Measurements from ENCODE around the gene CS.
"Not testable (repeated sequence)": the region's sequence is repeated elsewhere in the genome, so short reads cannot be mapped to it uniquely, and the experiment has no call there.

The CS gene

DNA sequence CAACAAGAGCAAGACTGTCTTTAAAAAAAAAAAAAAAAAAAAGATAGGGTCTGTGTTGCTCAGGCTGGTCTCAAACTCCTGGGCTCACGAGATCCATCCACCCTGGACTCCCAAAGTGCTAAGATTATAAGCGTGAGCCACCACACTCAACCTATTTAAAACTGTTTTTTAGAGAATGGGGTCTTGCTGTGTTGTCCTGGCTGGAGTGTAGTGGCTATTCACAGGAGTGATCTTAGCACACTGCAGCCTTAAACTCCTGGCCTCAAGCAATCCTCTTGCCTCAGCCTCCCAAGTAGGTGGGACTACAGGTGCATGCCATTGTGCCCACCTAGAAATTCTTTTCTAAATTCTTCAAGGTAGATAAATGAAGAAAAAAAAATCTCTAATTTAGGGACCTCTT is 25.8 kb downstream of the CS start:
- DNase-seq = no peak

DNA sequence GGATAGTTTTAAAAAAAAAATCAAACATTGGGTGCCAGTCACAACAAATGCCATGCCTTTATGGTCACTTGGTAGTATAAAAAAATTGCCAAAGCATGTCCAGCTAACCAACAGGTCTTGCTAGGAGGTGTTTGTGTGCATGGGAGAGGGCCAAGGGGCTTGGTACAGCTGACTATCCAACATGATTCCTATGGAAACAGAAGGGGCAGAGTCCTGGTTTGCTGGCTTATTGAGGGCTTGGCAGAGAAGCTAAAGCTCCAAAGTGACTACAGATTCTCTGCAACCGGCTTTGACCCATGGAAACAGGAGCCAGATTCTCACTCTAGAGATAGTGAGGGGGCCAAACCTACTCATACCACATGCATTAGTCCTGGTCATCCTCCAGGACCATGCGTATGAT is 27.7 kb downstream of the CS start:
- not testable (repeated sequence) for DNase-seq

DNA sequence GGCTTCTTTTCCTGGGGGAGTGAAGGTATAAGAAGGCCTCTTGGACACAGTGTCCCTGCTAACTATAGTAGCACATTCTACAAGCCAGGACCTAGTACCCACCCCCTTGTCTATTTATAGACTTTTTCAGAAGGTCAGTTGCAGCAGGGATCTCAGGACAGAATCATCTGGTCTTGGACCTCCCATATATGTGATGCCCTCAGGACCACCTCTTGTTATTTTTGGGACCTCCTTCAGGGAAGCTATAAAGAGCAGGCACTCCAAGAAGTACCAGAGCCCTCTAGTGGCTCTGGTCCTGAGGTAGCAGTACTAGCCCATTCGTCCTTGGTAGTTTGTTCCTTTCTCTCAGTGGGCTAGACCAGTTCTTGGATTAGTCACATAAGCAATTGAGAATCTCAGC is 29.1 kb downstream of the CS start:
- DNase-seq = peak; percentile 27

DNA sequence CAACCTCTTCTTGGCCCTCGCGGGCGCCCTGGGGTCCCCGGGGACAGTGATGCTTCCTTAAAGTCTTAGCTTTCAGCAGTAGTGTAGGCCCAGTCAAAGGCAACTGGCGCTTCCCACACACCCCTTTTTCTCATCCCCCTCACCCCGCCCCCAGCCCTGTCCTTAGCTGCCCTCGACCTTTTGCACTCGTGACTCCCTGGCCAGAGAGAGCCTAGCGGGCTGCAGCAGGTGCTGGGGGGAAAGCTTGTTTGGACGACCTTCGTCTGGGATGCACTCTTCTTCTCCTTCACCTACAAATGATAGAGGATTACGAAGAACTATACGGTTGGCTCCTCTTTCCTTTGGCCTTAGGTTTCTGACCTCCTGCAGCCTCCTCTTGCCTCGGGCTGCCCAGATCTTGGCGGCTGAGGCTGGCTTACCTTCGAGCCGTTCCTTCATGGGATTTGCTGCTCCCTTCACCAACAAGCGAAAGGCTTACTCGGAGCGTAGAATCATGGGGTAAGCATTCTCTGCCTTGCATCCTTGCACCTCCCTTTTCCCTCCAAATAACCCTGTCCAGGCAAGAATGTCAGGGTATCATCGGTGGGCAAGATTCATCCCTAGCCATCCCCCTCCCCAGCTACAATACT is 32.6 kb downstream of the CS start:
- DNase-seq = peak; percentile 49

DNA sequence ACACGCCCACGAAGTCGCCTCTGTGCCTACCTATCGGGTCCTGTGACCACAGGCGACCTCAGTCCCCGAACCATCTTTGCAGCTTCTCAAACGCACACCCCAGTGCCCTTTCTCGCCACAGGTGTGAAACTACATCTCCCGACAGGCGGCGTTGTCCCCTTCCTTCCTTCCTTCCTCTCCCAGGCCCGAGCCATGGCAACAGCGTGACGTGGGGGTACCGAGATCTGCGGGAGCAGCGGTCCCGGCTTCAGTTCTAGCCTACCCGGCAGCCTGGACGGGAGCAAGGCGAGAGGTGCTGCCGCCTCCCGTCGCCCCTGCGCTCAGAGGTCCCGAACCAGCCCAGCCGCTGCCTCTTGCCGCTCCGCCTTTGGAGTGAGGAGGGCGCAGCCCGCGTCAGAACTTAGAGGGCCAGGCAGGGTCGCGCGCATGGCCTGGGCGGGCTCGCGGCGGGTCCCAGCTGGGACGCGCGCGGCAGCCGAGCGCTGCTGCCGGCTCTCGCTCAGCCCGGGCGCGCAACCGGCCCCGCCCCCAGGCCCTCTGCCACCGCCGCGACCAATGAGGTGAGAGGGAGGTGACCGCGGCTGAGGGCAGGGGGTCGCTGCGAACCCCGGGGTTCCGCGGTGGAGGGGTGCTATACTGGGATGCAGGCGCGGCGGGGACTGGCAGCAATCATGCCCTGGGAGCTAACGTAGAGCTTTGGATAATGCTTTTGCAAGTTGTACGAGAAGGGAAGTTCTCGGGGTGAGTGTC is 33.3 kb downstream of the CS start, which contains the start of gene COQ10A:
Gene COQ10A (plus strand): TSS at position 250 of the 750 bp plus-strand sequence. CDS start 177 bp downstream, at position 427.
- peak; percentile 95 for DNase-seq

DNA sequence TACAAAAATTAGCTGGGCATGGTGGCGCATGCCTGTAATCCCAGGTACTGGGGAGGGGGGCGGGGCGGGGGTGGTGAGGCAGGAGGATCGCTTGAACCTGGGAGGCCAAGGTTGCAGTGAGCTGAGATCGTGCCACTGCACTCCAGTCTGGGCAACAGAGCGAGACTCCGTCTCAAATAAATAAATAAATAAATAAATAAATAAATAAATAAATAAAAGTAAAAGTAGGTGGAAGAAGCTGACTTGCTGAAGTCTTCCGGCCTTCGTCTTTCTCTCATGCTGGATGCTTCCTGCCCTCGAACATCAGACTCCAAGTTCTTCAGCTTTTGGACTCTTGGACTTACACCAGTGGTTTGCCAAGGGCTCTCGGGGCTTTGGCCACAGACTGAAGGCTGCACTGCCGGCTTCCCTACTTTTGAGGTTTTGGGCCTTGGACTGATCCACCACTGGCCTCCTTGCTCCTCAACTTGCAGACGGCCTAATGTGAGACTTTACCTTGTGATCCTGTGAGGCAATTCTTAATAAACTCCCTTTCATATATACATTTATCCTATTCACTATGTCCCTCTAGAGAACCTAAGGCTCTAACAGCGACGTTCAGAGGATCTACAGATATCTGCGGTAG is 34.0 kb downstream of the CS start:
- DNase-seq = not testable (repeated sequence)

DNA sequence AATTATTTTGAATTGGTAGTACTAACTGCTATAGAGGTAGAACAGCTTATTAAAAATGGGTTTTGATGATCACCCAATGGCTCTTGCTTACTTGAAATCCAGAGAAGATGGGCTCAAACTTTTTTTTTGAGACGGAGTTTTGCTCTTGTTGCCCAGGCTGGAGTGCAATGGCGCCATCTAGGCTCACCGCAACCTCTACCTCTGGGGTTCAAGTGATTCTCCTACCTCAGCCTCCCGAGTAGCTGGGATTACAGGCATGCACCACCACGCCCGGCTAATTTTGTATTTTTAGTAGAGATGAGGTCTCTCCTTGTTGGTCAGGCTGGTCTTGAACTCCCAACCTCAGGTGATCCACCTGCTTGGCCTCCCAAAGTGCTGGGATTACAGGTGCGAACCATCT is 37.2 kb downstream of the CS start:
- DNase-seq = peak; percentile 18

DNA sequence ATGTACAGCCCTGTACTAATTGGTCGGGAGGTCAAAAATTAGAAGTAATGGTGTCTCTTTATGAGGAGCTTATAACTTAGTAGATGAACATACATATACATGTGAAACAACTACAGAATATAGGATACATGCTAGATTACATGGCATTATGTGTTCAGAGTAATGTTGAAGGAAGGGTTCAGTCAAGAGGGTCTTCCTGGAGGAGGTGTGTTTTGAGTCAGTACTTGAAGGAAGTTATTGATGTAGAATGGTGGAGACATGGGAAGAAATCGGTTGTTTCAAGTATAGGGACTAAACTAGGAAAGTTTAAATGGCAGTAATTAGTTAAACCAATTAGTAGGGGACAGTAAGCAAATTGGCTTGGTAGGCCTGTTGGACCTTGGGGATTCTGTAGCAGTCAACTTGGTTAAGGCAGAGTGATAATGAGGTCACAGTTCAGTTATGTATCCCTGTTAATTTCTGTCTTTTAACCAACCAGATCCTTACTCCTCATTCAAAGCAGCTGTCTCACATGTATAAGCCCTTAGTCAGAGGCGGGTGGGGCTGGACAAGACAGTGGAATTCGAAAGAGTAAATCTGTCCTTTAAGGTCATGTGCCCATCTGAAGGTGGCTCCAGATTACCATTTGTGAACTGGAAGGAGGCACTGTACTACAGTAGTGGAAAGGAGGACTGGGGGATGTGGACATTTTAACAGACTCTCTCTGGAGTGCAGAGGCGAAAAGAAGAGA is 38.5 kb downstream of the CS start:
- no peak for DNase-seq

DNA sequence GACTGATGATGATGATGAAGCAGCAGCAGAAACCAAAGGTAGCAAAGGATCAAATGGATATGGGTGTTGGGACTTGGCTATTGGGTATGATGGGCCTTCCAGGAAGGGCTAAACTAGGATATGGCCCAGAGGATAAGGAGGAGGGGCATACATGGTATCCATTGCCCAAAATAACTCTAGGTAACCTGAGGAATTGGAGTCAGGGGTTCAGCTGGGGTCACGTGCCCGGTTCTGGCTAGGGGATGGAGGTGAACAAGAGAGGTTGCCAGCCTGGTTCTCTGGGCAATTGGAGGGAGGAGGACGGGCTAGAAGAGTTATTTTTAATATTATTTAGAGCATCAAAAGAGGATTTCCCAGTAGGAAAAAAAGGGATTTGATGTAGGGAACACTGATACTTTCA is 39.2 kb downstream of the CS start:
- no peak for DNase-seq

DNA sequence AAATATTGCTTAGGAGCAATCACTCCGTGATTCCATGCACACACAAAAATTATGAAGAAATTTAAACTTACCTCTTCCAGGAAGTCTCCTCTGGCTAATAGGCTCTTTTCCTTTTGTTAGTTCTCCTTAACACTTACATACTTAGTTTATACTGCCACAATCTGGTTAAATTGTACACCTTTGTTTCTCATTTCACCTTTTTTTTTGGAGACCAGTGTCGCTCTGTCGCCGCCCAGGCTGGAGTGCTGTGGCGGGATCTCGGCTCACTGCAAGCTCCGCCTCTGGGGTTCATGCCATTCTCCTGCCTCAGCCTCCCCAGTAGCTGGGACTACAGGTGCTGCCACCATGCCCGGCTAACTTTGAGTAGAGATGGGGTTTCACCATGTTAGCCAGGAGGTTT is 39.8 kb downstream of the CS start:
- no peak for DNase-seq

DNA sequence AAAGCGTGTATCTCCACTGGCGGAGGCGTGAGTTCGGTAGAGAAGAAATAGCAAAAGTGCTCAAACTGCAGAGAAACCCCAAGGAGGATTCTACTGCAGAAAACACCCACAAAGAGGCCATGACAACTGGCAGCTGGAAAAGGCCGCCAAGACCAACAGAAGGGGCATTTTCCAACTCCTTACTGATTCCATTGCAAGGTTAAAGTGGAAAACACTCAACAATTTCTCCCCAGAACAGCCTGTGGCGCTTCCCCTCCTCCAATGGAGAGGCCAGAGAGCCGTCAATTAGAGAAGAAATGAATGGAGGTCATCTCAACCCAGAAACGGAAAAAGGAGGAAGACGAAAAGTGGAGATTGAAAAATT is 41.3 kb downstream of the CS start:
- DNase-seq = no peak

DNA sequence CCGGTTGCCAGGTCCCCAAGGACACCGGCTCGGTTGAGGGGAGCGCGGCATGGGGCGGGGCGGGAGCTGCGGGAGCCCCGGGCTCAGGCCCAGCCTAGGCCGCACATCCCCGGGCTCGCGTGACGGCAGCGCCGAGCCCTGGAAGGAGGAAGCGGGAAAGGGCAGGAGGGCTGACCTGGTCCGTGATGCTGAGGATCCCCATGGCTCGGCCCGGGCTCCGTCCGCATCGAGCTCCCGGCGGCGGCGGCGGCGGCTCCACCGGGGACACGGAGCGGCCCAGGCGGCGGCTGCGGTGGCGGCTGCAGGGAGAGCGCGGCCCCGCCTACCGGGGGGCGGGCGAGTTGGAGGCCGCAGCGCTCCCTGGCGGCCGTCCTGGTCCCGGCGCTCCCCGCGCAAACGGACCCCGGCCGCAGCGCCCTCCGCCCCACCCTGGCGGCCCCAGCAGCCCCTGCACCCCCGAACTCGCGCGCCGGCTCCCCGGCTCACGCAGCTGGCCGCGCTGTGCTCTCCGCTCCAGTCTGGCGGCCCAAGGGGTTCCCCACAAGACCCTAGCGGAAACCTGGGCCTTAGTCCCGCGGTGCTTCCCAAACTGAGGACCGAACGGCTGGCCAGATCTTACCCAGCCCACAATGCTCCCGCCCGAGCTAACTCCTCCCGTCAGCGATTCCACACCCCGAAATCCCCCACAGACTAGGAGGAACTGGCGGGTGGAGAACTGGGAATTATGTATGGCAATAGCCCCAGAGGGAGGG is 41.9 kb downstream of the CS start, which contains the start of gene ANKRD52:
Gene ANKRD52 (minus strand): TSS at position 317 of the 752 bp plus-strand sequence. CDS start 115 bp downstream, at position 202.
- peak; percentile 87 for DNase-seq

DNA sequence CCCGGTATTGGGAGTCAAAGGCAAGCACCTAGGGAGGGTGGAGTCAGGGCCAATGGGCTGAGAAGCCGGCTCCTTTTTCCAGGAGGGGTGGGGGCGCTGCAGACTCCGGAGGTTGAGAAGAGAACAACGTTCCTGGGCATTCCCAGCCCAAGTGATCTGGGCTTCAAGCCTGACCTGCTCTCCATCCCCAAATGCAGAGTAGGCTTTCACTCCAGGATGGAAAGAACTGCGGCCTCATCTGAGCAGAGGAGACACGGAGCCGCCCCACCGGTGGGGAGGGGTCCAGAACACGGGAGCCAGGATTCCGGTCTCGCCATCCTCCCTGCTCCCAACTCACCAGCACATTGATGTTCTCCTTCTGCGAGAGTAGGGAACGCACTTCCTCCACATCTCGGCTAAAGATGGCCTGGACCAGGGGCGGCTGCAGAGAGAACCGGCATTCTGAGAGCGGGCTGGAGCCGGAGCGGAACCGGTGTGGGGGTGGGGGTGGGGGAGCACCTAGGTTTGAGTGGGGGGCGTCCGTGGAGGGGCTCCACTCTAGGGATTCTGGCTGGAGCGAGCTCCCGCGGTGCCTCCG is 42.6 kb downstream of the CS start:
- peak; percentile 54 for DNase-seq

DNA sequence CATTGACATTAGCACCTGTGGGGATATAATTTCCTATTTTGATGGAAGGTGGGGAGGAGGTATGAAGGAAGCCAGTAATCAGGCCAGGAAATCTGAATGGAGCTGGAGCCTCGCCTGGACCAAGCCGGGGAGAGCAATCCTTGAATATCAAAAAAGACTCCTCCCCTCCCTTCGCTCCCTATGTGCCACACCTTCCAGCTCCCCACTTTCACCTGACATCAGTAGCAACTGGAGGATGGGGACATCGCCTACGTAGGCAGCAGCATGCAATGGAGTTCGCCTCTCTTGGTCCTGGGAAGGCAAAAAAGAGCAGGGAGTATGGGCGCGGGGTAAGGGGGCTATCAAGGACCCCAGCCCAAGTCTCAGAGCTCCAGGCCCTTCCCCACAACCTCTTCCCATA is 43.1 kb downstream of the CS start:
- DNase-seq = no peak

DNA sequence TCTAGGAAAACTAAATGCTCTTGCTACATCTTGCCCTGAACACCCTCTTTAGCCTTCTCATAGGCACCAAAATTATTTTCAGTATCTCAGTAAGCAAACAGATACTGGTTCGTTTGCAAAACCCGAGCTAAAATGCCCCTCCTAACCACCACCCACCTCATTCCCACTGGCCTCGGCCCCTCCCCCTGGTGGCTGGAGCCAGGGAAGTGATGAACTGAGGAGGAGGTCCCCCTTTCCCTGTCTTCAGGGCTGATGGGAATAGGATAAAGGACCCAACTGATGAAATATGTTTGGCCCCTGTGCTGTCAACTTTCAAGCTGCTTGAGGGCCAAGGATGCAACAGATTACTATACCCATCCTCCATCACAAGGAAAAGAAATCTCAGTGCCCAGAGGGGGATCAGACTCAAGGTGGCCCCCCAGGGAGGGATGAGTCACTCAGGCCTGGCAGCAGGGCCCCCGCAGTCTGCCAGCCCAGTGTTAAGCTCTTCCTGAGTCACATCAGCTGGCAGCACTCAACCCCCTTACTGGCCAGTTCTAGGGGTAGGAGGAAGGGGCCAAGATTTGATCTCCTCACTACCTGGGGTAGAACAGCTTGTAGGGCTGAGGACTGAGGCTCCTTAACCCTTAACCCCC is 43.7 kb downstream of the CS start:
- DNase-seq = no peak

DNA sequence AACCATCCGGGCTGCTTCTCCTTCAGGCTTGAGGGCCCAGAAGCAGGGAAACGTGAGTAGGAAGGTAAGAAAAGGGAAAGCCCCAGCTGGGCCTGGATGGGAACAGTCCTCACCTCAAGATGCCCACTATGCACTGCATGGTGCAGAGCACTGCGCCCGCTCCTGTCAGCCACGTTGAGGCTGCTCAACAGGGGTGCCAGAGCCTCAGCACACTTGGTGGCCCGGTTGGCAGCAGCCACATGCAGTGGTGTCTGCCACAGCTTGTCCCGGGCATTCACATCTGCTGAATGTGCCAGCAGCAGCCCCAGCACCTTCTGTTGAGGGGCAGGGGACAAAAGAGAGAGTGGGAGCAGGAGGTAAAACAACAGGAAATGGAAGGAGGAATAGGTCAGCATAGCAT is 44.5 kb downstream of the CS start:
- no peak for DNase-seq

DNA sequence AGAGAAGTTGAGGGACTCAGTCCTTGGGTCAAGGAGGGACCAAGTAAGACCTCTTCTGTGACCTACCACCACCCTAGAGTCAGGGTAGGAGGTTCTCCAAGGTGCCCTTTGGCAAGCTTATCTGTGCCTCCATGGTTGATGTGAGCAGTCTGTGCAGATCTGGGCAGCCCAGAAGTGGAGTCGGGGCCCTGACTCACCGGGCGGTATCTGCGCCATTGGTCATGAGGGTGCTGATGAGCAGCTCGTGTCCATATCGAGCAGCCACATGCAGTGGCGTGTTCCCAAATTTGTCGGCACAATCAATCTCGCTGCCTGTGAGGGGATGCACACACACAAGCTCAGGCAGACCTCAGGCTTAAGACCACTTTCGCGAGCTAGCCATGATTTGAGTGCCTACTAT is 47.0 kb downstream of the CS start:
- no peak for DNase-seq

DNA sequence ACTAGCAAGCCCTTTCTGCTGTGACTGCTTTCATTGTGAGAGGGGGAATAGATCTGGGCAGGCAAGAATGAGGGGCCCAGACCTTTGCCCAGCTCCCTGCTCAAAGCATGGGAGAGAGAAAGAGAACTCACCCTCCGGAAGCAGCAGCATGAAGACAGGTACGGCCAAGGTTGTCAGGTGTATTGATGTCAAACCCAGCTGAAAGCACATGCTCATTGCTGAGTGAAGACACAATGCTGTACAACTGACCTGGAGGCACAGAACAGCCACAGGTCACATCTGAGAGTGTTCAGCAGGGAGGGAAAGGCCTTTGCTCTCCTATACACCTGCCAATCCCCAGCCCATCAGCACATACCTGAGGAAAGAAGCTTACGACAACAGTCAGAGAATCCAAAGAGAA is 47.5 kb downstream of the CS start:
- no peak for DNase-seq

DNA sequence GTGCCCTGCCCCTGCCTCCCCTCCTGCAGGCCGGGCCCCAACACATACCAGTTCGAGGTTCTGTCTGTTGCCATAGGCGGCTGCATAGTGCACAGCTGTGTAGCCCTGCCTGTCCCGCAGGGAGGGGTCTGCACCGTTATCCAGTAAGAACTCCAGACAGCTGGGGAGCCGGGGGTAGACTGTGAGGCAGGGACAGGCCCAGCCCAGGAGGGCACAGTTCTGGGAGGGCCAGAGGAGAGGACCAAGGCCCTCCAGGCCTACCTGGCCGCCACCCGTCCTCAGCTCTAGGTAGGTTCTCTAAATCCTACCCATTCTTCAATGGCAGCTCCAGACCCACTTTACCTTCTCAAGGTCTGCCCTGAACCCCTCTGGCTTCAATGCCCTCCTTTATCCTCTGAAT is 51.4 kb downstream of the CS start:
- DNase-seq = no peak

DNA sequence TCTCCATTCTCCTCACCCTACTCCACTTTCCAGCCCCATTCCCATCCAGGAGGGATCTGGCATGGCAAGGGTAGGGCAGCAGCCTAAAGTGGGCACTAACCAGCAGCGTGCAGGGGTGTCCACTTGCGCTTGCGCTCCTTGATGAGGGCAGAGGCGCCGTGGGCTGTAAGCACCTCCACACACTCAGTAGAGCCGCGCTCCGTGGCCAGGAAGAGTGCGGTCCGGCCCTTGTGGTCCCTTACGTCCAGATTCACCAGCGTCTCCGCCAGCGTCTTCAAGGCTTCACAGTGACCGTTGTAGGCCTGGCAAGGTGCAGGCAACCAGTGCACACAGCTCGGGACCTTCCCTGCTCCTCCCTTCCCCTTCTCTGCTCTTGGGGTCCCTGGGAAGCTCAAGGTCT is 52.2 kb downstream of the CS start:
- no peak for DNase-seq

DNA sequence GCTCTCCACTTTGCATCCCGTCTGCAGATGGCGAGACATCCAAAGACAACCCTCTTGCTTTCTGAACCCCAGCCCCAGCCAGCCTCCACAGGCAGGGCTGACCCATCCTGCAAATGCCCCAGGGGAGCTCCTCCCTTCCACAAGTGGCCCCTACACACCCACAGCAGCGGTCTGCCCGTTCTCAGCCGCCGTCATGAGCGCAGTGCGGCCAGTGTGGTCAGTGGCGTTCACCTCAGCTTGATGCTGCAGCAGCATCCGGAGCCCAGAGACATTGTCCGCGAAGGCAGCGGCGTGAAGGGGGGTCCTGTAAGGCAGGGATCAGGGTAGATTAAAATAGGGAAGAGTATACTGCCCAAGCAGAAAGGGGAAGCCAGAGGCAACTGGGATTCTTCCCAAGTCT is 55.6 kb downstream of the CS start:
- DNase-seq = no peak

DNA sequence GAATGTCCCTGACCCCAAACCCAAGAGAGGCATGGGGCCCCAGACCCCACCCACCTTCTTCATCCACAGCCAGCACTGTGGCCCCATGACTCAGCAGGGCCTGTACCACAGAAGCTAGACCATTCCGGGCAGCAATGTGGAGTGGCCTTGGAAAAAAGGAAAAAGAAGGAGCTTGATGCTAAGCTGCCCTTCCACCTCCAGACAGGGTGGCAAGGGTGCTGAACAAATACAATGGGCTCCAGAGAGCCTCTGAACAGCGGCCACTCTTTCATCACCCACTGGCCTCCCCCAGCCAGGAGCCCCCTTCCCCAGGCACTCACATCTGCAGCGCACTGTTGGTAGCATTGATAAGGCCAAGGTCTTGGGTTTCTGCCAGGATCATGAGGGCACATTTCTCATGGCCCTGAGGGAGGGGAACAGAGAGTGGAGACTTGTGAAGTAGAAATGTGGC is 56.4 kb downstream of the CS start:
- no peak for DNase-seq

Data from DMS53 (cell line).